Measurements from ENCODE around the gene TRIM60. TPM values are rescaled to one million over a fixed set of nuclear protein-coding genes. Genes with fewer than 3 reads are reported as not detected.
"Not testable (repeated sequence)": the region's sequence is repeated elsewhere in the genome, so short reads cannot be mapped to it uniquely, and the experiment has no call there.

The TRIM60 gene
- total RNA-seq, 4 donors from 2014 or later, result not detected

- 30 to 81% methylated on average over 2 to 5 of the region's 5 CpGs for WGBS, 2 donors (ENCODE audit: low coverage in 1 of 2)
- no peak for ATAC-seq
- no peaks in the 10 kb centered on the region for H3K9me3 ChIP-seq
- H3K4me3 ChIP-seq, result no peak overlapping the region
- no peaks in the 10 kb centered on the region for H3K27me3 ChIP-seq
- no peak for TF ChIP-seq EP300 (IDR thresholded peaks at IDR 0.05)
- H3K4me1 ChIP-seq, result no peaks in the 10 kb centered on the region
- no peak overlapping the region for H3K27ac ChIP-seq
- H3K36me3 ChIP-seq, result no peaks in the 10 kb centered on the region
These were observed 14.8 kb upstream of the TRIM60 start for GRCh38 chr4:165016971-165017370.

GRCh38 chr4:165019995-165020394 lies 11.8 kb upstream of the TRIM60 start:
- H3K27me3 ChIP-seq, H3K27ac ChIP-seq, H3K4me3 ChIP-seq, H3K4me1 ChIP-seq, H3K9me3 ChIP-seq, ATAC-seq, H3K36me3 ChIP-seq: not testable (repeated sequence)
- no CpG with 5 or more reads among the region's 30 CpGs for WGBS, 2 donors (ENCODE audit: low coverage in 1 of 2)

GRCh38 chr4:165025782-165026181 lies 6.0 kb upstream of the TRIM60 start:
- not testable (repeated sequence) for H3K27ac ChIP-seq, H3K4me1 ChIP-seq, H3K36me3 ChIP-seq, H3K9me3 ChIP-seq, H3K27me3 ChIP-seq, ATAC-seq, H3K4me3 ChIP-seq
- WGBS, 2 donors (ENCODE audit: low coverage in 1 of 2), result 93 to 95% methylated on average over 3 to 8 of the region's 8 CpGs

GRCh38 chr4:165027762-165028402 lies 3.9 kb upstream of the TRIM60 start:
- no peaks in the 10 kb centered on the region for H3K27me3 ChIP-seq
- no peaks in the 10 kb centered on the region for H3K9me3 ChIP-seq
- TF ChIP-seq POLR2AphosphoS5 (IDR thresholded peaks at IDR 0.05) (no peak), EP300 (IDR thresholded peaks at IDR 0.05) (no peak), CTCF (IDR thresholded peaks at IDR 0.05) (no peak), POLR2A (IDR thresholded peaks at IDR 0.05) (no peak)
- ATAC-seq, result no peak
- no peak overlapping the region for H3K27ac ChIP-seq
- no peak overlapping the region for H3K4me3 ChIP-seq
- 86 to 89% methylated on average over 6 to 7 of the region's 7 CpGs for WGBS, 2 donors (ENCODE audit: low coverage in 1 of 2)
- H3K4me1 ChIP-seq, result no peaks in the 10 kb centered on the region
- no peaks in the 10 kb centered on the region for H3K36me3 ChIP-seq

GRCh38 chr4:165048170-165048569 lies 16.4 kb downstream of the TRIM60 start:
- no peak overlapping the region for H3K27ac ChIP-seq
- TF ChIP-seq EP300 (IDR thresholded peaks at IDR 0.05) (no peak), POLR2A (IDR thresholded peaks at IDR 0.05) (no peak), POLR2AphosphoS5 (IDR thresholded peaks at IDR 0.05) (no peak), CTCF (IDR thresholded peaks at IDR 0.05) (no peak)
- no peaks in the 10 kb centered on the region for H3K4me1 ChIP-seq
- H3K36me3 ChIP-seq, result no peaks in the 10 kb centered on the region
- no peaks in the 10 kb centered on the region for H3K27me3 ChIP-seq
- no peaks in the 10 kb centered on the region for H3K9me3 ChIP-seq
- H3K4me3 ChIP-seq, result no peak overlapping the region
- WGBS, 2 donors (ENCODE audit: low coverage in 1 of 2), result 72 to 92% methylated on average over 2 to 5 of the region's 5 CpGs
- ATAC-seq, result no peak

GRCh38 chr4:165052627-165053026 lies 20.8 kb downstream of the TRIM60 start:
- Histone ChIP-seq H3K27ac (no peak overlapping the region), H3K36me3 (no peaks in the 10 kb centered on the region), H3K4me3 (no peak overlapping the region), H3K27me3 (no peaks in the 10 kb centered on the region), H3K4me1 (no peaks in the 10 kb centered on the region), H3K9me3 (no peaks in the 10 kb centered on the region)
- no peak for ATAC-seq
- TF ChIP-seq CTCF (IDR thresholded peaks at IDR 0.05) (no peak), POLR2AphosphoS5 (IDR thresholded peaks at IDR 0.05) (no peak), POLR2A (IDR thresholded peaks at IDR 0.05) (no peak), EP300 (IDR thresholded peaks at IDR 0.05) (no peak)
- WGBS, 2 donors (ENCODE audit: low coverage in 1 of 2), result 44% methylated on average over 3 of the region's 3 CpGs; no CpG with 5 or more reads in 1 of the 2 donors
